Stomach (tissue), 4 donors: Measurements from ENCODE around the gene USP7.

Experiments
- POLR2AphosphoS5 ChIP-seq, 3 donors: sonication (generic); formaldehyde crosslinking; IDR thresholded peaks; one replicate each; pipeline ENCODE4 v1.6.1; 2016; ENCODE audit warnings: antibody characterized with exemption in 3 of 3
- TF ChIP-seq, protein P1 (sequence below), 7 experiments: fragments of 450-650 bp in 4 of 7; fragments of 200-600 bp in 3 of 7; sonication (generic) in 3 of 7; IDR thresholded peaks; one replicate each; pipeline ENCODE4 v1.5.1; 2016 to 2019; ENCODE audit warnings: antibody characterized with exemption in 7 of 7, control low read depth in 2 of 7, mild to moderate bottlenecking in 1 of 7

DNA sequence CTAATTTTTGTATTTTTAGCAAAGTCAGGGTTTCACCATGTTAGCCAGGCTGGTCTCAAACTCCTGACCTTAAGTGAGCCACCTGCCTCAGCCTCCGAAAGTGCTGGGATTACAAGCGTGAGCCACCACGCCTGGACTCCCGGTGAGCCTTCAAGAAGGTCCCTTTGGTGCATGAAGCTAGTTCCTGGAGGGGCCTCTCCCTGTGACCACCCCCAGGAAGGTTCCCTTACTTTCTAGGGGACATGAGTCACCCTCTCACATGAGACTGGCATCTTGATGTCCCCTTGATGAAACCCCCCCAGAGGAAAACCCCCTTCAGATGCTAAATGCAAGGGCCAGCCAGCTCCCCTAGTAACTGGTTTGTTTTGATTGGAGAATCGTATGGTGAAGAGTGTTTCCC is 107.7 kb downstream of the USP7 start:
- TF ChIP-seq POLR2AphosphoS5 (IDR thresholded peaks at IDR 0.05) = no peak
- TF ChIP-seq, protein P1, sequence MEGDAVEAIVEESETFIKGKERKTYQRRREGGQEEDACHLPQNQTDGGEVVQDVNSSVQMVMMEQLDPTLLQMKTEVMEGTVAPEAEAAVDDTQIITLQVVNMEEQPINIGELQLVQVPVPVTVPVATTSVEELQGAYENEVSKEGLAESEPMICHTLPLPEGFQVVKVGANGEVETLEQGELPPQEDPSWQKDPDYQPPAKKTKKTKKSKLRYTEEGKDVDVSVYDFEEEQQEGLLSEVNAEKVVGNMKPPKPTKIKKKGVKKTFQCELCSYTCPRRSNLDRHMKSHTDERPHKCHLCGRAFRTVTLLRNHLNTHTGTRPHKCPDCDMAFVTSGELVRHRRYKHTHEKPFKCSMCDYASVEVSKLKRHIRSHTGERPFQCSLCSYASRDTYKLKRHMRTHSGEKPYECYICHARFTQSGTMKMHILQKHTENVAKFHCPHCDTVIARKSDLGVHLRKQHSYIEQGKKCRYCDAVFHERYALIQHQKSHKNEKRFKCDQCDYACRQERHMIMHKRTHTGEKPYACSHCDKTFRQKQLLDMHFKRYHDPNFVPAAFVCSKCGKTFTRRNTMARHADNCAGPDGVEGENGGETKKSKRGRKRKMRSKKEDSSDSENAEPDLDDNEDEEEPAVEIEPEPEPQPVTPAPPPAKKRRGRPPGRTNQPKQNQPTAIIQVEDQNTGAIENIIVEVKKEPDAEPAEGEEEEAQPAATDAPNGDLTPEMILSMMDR (IDR thresholded peaks at IDR 0.05) = no peak
